ENCODE results near the gene GALNT18.

DNA sequence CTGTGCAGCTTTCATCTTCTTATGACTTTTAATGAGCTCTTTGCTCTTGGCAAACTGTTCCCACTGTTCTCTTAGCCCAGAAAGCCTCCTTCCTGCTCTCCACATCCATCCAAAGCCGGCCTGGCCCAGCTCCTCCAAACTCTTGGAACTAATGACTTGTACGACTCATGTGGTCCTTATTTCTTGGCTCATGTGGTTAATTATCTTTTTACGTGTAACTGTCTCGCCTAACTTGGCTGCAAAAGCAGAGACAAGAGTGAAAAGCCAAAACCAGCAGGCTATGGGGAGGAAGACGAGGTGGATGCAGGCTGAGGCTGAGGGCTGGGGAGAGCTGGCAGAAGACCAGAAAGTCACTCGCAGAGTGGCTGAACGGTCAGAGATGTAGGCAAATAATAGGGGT, 274.2 kb downstream of the GALNT18 start:
- TF ChIP-seq, protein P1, sequence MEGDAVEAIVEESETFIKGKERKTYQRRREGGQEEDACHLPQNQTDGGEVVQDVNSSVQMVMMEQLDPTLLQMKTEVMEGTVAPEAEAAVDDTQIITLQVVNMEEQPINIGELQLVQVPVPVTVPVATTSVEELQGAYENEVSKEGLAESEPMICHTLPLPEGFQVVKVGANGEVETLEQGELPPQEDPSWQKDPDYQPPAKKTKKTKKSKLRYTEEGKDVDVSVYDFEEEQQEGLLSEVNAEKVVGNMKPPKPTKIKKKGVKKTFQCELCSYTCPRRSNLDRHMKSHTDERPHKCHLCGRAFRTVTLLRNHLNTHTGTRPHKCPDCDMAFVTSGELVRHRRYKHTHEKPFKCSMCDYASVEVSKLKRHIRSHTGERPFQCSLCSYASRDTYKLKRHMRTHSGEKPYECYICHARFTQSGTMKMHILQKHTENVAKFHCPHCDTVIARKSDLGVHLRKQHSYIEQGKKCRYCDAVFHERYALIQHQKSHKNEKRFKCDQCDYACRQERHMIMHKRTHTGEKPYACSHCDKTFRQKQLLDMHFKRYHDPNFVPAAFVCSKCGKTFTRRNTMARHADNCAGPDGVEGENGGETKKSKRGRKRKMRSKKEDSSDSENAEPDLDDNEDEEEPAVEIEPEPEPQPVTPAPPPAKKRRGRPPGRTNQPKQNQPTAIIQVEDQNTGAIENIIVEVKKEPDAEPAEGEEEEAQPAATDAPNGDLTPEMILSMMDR (IDR thresholded peaks at IDR 0.05): no peak
- TF ChIP-seq POLR2A (IDR thresholded peaks at IDR 0.05): no peak
